Stimulated activated CD8-positive, alpha-beta memory T cell treated with anti-CD3 and anti-CD28 coated beads, Interleukin-7, amount 100 ng/mL, for 4 hours (primary cell): ENCODE data around the gene LTB4R2.

Source experiments
- DNase-seq, 2 donors: peaks; one replicate each; pipeline ENCODE4 v3.0.0-alpha.2; 2020; ENCODE audit warnings: low read depth in 2 of 2

Gene LTB4R2

GRCh38 chr14:24299255-24300191 lies 10.4 kb upstream of the LTB4R2 start, which contains the start of the genes DHRS1 and NOP9:
Gene DHRS1 (minus strand): TSS chr14:24299780. CDS start chr14:24299106, 674 bp downstream.
Gene NOP9 (plus strand): TSS chr14:24299850. CDS start chr14:24299955, 105 bp downstream.
- DNase-seq: peak; percentile 85

DNA sequence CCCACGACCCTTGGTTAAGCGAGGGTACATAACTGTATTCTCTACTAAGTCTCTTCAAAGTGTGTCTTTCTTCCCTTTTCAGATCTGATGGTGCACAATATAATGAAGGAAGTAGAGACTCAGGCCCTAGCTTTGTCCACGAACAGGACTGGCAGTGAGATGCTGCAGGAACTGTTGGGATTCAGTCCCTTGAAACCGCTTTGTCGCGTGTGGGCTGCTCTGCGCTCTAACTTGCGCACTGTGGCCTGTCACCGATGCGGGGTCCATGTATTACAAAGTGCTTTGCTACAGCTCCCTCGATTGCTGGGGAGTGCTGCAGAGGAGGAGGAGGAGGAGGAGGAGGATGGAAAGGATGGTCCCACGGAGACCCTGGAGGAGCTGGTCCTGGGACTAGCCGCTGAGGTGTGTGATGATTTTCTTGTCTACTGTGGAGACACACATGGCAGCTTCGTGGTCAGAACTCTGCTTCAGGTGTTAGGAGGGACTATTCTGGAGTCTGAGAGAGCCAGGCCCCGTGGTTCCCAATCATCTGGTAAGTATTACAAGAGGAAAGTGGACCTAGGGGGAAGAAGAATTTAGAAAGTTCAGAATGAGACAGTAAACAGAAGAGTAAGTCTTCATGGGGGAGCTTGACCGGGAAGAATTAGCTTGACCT lies 9.5 kb upstream of the LTB4R2 start:
- no peak for DNase-seq

DNA sequence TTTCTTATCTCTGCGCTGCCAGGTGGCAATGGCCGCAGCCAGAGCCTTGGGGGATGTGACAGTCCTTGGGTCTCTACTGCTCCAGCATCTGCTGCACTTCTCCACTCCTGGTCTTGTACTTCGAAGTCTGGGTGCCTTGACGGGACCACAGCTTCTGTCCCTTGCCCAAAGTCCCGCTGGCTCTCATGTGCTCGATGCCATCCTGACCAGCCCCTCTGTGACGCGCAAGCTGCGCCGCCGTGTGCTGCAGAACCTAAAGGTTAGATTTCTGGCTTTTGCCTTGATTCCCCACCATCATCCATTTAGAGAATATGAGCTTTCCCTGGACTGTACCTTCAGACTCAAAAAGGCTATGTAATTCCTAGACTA lies 5.9 kb upstream of the LTB4R2 start:
- DNase-seq: no peak

GRCh38 chr14:24307156-24307574 lies 2.8 kb upstream of the LTB4R2 start:
- no peak for DNase-seq

DNA sequence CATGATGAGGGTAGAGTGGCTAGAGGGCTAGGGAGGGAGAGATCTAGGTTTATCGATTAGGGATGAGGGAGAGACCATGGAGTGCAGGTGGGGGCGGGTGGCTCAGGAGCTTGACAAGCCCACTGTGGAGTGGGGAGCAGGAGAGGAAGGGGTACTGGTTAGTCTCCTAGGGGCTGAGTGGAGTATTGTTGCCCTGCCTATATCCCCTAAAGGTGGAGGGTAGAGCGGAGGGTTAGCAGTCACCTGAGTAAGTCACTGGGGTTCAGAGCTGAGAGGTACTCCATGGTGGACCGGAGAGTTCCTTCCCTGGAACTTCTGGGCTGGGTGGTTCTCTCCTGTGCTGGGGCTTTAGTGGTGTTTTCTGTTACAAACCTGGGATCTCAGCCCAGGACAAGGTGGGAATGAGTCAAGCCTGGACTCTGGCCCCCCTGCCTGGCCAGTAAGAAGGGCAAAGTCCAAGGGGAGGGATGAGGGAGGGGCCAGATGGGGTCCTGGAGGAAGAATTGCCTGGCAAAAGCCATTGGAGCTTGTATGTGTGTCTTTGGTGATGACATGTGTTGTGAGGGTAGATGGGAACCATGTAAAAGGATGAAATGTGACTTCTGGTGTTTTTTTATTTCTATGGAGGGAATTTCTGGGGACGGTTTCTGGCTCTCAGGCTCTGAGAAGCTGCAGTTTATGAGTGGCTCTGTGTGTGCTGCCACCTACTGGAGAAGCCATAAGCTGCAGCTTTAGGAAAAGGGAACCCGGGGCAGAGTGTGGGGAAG lies 2.2 kb upstream of the LTB4R2 start, which contains the start of gene CIDEB:
CIDEB (minus strand) TSS at position 403 of the 767 bp plus-strand sequence; CDS start at position 284, 119 bp downstream.
- peak in 1 of 2 donors; percentile 26 for DNase-seq

DNA sequence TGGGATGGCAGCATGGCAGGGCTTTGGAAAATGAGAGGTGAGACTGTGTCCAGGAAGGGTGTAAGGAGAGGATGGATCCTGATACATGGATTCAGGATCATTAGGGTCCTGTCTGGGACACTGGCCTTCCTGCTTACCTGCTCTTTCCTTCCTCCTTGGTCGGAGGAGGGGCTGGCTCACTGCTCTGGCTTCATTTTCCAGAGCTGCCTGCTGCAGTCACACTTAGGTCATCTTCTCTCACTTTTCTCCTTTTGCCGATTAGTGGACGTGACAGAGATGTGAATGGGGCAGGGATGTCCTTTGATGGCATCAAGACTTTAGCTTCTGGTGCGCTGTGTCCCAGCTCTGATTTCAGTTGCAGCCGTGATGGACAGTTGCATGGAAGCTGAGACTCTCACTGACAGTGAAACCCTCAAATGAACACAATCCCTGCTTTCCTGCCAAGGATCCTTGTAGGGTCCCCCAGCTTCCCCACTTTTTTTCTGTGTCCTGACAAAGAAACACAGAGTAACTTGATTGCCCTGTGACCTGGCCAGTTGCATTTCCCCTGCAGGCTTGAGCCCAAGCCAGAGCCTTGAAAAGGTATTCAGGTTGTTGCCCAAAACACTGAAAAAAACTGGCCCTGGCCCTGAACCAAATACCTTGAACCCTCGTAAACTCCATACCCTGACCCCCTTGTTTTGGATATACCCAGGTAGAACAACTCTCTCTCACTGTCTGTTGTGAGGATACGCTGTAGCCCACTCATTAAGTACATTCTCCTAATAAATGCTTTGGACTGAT lies 1.4 kb upstream of the LTB4R2 start:
- DNase-seq: no peak

DNA sequence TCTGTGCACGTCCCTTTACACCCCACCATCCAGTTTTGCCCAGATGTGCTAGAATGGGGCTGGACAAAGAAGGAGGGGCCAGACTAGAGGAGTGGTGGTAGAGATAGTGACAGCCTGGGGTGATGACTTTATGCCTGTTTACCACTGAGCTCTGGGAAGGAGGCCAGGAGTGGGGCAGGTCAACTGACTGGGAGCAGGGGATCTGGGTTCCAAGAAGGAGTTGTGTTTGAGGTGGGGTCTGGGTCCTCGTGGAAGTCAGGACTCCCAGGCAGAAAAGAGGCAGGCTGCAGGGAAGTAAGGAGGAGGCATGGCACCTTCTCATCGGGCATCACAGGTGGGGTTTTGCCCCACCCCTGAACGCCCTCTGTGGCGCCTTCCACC lies 315 bp downstream of the LTB4R2 start:
- DNase-seq: no peak

GRCh38 chr14:24310646-24311604 lies 985 bp downstream of the LTB4R2 start, which contains the start of gene LTB4R:
Gene LTB4R (plus strand): TSS chr14:24311502. CDS start chr14:24315652, 4,150 bp downstream.
- peak in 1 of 2 donors; percentile 57 for DNase-seq

- no peak for DNase-seq
Measured at GRCh38 chr14:24311837-24312615, 2.1 kb downstream of the LTB4R2 start.

- DNase-seq: no peak
Measured at GRCh38 chr14:24312736-24313507, 3.0 kb downstream of the LTB4R2 start.

DNA sequence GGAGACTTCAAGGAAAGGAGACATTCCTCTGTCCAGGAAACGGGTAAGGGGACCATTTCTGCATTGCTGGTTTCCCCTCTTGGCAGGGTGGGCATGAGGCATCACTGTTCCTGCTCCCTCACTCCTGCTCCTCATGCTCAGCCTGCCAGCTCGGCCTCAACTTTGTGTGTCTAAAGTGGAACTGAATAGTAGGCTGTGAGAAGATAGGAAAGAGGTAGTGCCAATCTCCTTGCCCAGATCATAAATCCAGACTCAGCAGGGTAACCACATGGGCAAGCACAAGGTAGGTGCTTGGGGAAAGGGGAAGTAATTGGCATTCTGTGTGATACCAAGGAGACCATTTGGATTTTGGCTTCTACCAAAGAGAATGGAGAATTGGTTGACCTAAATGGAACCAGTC lies 4.0 kb downstream of the LTB4R2 start:
- DNase-seq: no peak

GRCh38 chr14:24314377-24315193 lies 4.6 kb downstream of the LTB4R2 start:
- no peak for DNase-seq

DNA sequence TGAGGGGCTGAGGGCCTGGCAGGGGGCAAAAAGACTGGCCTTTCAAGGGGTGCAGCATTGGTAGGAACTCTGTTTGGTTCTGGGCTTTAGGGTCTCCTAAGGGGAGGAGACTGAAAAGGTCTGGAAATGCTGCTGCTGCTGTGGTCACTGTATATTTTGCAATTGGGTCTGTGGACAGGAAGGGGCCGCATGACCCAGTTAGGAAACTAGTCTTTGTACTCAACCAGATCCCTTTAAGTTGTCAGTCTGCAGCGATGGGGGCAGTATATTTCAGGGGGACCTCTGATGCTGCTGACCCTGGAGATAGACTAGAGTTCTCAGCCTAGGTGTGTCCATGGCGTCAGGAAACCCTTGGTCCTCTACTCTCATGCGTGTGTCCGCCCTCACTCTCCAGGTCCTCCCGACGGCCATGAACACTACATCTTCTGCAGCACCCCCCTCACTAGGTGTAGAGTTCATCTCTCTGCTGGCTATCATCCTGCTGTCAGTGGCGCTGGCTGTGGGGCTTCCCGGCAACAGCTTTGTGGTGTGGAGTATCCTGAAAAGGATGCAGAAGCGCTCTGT lies 5.4 kb downstream of the LTB4R2 start:
- DNase-seq: no peak

DNA sequence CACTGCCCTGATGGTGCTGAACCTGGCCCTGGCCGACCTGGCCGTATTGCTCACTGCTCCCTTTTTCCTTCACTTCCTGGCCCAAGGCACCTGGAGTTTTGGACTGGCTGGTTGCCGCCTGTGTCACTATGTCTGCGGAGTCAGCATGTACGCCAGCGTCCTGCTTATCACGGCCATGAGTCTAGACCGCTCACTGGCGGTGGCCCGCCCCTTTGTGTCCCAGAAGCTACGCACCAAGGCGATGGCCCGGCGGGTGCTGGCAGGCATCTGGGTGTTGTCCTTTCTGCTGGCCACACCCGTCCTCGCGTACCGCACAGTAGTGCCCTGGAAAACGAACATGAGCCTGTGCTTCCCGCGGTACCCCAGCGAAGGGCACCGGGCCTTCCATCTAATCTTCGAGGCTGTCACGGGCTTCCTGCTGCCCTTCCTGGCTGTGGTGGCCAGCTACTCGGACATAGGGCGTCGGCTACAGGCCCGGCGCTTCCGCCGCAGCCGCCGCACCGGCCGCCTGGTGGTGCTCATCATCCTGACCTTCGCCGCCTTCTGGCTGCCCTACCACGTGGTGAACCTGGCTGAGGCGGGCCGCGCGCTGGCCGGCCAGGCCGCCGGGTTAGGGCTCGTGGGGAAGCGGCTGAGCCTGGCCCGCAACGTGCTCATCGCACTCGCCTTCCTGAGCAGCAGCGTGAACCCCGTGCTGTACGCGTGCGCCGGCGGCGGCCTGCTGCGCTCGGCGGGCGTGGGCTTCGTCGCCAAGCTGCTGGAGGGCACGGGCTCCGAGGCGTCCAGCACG lies 6.1 kb downstream of the LTB4R2 start:
- DNase-seq: no peak

GRCh38 chr14:24316597-24316950 lies 6.6 kb downstream of the LTB4R2 start:
- DNase-seq: no peak
